Esophagus muscularis mucosa (tissue), 3 donors: ENCODE results near the gene C16orf87.

Source experiments
- POLR2A ChIP-seq: fragments of 450-650 bp; IDR thresholded peaks from one replicate; pipeline ENCODE4 v1.6.1; 2017; ENCODE audit warnings: antibody characterized with exemption, moderate library complexity, mild to moderate bottlenecking, low read depth
- POLR2AphosphoS5 ChIP-seq, 2 donors: sonication (generic); formaldehyde crosslinking; IDR thresholded peaks; one replicate each; pipeline ENCODE4 v1.6.1; 2017; ENCODE audit warnings: antibody characterized with exemption in 2 of 2
- TF ChIP-seq, protein P1 (sequence below), 3 experiments: fragments of 200-600 bp in 2 of 3; fragments of 450-650 bp in 1 of 3; sonication (generic) in 2 of 3; IDR thresholded peaks; one replicate each; pipeline ENCODE4 v1.5.1; 2017 to 2019; ENCODE audit warnings: antibody characterized with exemption in 3 of 3, mild to moderate bottlenecking in 2 of 3, moderate library complexity in 1 of 3

- TF ChIP-seq, protein P1, sequence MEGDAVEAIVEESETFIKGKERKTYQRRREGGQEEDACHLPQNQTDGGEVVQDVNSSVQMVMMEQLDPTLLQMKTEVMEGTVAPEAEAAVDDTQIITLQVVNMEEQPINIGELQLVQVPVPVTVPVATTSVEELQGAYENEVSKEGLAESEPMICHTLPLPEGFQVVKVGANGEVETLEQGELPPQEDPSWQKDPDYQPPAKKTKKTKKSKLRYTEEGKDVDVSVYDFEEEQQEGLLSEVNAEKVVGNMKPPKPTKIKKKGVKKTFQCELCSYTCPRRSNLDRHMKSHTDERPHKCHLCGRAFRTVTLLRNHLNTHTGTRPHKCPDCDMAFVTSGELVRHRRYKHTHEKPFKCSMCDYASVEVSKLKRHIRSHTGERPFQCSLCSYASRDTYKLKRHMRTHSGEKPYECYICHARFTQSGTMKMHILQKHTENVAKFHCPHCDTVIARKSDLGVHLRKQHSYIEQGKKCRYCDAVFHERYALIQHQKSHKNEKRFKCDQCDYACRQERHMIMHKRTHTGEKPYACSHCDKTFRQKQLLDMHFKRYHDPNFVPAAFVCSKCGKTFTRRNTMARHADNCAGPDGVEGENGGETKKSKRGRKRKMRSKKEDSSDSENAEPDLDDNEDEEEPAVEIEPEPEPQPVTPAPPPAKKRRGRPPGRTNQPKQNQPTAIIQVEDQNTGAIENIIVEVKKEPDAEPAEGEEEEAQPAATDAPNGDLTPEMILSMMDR (IDR thresholded peaks at IDR 0.05) = no peak
- TF ChIP-seq POLR2A (no peak), POLR2AphosphoS5 (IDR thresholded peaks at IDR 0.05) (no peak)
These were observed 71.7 kb downstream of the C16orf87 start for GRCh38 chr16:46759309-46759708.
